GM23338 (cell line): ENCODE results near the gene GPANK1. TPM values are rescaled to one million over a fixed set of nuclear protein-coding genes. Genes with fewer than 3 reads are reported as not detected.

Experiments used
- ATAC-seq: fragments of 200-7000 bp; cut with Tn5 transposase; 3 replicates; pipeline ENCODE4 v1.9.1; 2020
- DNase-seq: peaks from one replicate; pipeline ENCODE4 v3.0.0-alpha.2; 2015; ENCODE audit warnings: low spot score
- H2AFZ ChIP-seq: fragments of 200-600 bp; sonication (generic); 2 replicates; pipeline ENCODE4 v1.8.0; 2016; ENCODE audit warnings: antibody characterized with exemption, mild to moderate bottlenecking, moderate library complexity
- H3F3A ChIP-seq: fragments of 200-600 bp; sonication (generic); replicated peaks from 2 replicates; pipeline ENCODE4 v1.8.0; 2017; ENCODE audit warnings: antibody characterized with exemption, mixed run types, low read depth
- H3K27ac ChIP-seq: fragments of 200-600 bp; sonication (generic); 2 replicates; pipeline ENCODE4 v1.6.1; 2016; ENCODE audit warnings: low read depth
- H3K27me3 ChIP-seq: fragments of 200-600 bp; sonication (generic); 2 replicates; pipeline ENCODE4 v1.8.0; 2016; ENCODE audit warnings: mild to moderate bottlenecking, mixed run types, moderate library complexity; ENCODE audit not compliant: insufficient read depth
- H3K36me3 ChIP-seq: fragments of 200-600 bp; sonication (generic); 2 replicates; pipeline ENCODE4 v1.8.0; 2016; ENCODE audit warnings: mild to moderate bottlenecking; ENCODE audit not compliant: insufficient read depth
- H3K4me1 ChIP-seq: fragments of 200-600 bp; sonication (generic); 2 replicates; pipeline ENCODE4 v1.8.0; 2016; ENCODE audit warnings: mild to moderate bottlenecking, moderate library complexity; ENCODE audit not compliant: insufficient read depth
- H3K4me2 ChIP-seq: fragments of 200-600 bp; sonication (generic); 2 replicates; pipeline ENCODE4 v1.7.1; 2017; ENCODE audit warnings: mixed run types
- H3K4me3 ChIP-seq: fragments of 200-600 bp; sonication (generic); 2 replicates; pipeline ENCODE4 v1.6.1; 2016; ENCODE audit warnings: mixed run types
- H3K79me2 ChIP-seq: fragments of 200-600 bp; sonication (generic); replicated peaks from 2 replicates; pipeline ENCODE4 v1.8.0; 2017; ENCODE audit warnings: mild to moderate bottlenecking; ENCODE audit not compliant: insufficient read depth
- H3K9me2 ChIP-seq: fragments of 200-600 bp; sonication (generic); 2 replicates; pipeline ENCODE4 v1.8.0; 2017; ENCODE audit not compliant: insufficient read depth
- H4K20me1 ChIP-seq: fragments of 200-600 bp; sonication (generic); replicated peaks from 2 replicates; pipeline ENCODE4 v1.8.0; 2017; ENCODE audit warnings: mild to moderate bottlenecking; ENCODE audit not compliant: insufficient read depth
- H3K27ac Mint-ChIP-seq: 2 replicates; pipeline ENCODE4 v1.8.0; 2020; ENCODE audit warnings: inconsistent platforms, mild to moderate bottlenecking, moderate library complexity, mixed read lengths
- H3K27me3 Mint-ChIP-seq: 3 replicates; pipeline ENCODE4 v1.8.0; 2022; ENCODE audit warnings: low read depth, mild to moderate bottlenecking, moderate library complexity, mixed read lengths, inconsistent platforms; ENCODE audit not compliant: insufficient read depth, poor library complexity
- H3K36me3 Mint-ChIP-seq: 3 replicates; pipeline ENCODE4 v1.8.0; 2021; ENCODE audit warnings: low read depth, mild to moderate bottlenecking, inconsistent platforms, moderate library complexity, mixed read lengths
- H3K4me1 Mint-ChIP-seq: 3 replicates; pipeline ENCODE4 v1.8.0; 2020; ENCODE audit warnings: mild to moderate bottlenecking, inconsistent platforms, mixed read lengths
- H3K4me3 Mint-ChIP-seq: 3 replicates; pipeline ENCODE4 v1.8.0; 2021; ENCODE audit warnings: moderate library complexity, mild to moderate bottlenecking, inconsistent platforms, mixed read lengths
- H3K9me3 Mint-ChIP-seq: 3 replicates; pipeline ENCODE4 v1.8.0; 2020; ENCODE audit warnings: moderate library complexity, mild to moderate bottlenecking, inconsistent platforms, mixed read lengths
- CREB1 ChIP-seq: fragments of 250-450 bp; sonication (Bioruptor Pico); IDR thresholded peaks from 2 replicates; pipeline ENCODE4 v1.5.0; 2020; ENCODE audit warnings: low read depth, mild to moderate bottlenecking, moderate library complexity
- CTCF ChIP-seq, 2 experiments: fragments of 200-600 bp in 1 of 2; sonication (generic) in 1 of 2; conservative IDR thresholded peaks; 2 replicates each; pipeline versions ENCODE4 v1.5.1 to v1.6.1; 2016 to 2017; ENCODE audit warnings: antibody characterized with exemption in 2 of 2, low read depth in 2 of 2, mild to moderate bottlenecking in 2 of 2, moderate library complexity in 1 of 2
- ETS1 ChIP-seq: IDR thresholded peaks from 2 replicates; pipeline ENCODE4 v1.6.1; 2016; ENCODE audit warnings: antibody characterized with exemption
- EZH2 ChIP-seq: fragments of 200-600 bp; sonication (generic); IDR thresholded peaks from one replicate; pipeline ENCODE4 v1.8.0; 2017; ENCODE audit warnings: antibody characterized with exemption, mild to moderate bottlenecking, low read depth; ENCODE audit not compliant: unreplicated experiment
- EZH2phosphoT487 ChIP-seq: fragments of 200-600 bp; sonication (generic); IDR thresholded peaks from one replicate; pipeline ENCODE4 v1.8.1; 2018; ENCODE audit warnings: antibody characterized with exemption; ENCODE audit not compliant: unreplicated experiment
- JUNB ChIP-seq: IDR thresholded peaks from one replicate; pipeline ENCODE4 v1.6.1; 2016; ENCODE audit warnings: antibody characterized with exemption; ENCODE audit not compliant: unreplicated experiment
- NANOG ChIP-seq: IDR thresholded peaks from 2 replicates; pipeline ENCODE4 v1.6.1; 2016; ENCODE audit warnings: antibody characterized with exemption, borderline replicate concordance
- POLR2AphosphoS5 ChIP-seq: IDR thresholded peaks from 2 replicates; pipeline ENCODE4 v1.6.1; 2016; ENCODE audit warnings: antibody characterized with exemption, low read depth
- REST ChIP-seq: IDR thresholded peaks from one replicate; pipeline ENCODE4 v1.6.1; 2018; ENCODE audit warnings: antibody characterized with exemption; ENCODE audit not compliant: unreplicated experiment
- STAT1 ChIP-seq: IDR thresholded peaks from one replicate; pipeline ENCODE4 v1.6.1; 2016; ENCODE audit warnings: antibody characterized with exemption; ENCODE audit not compliant: unreplicated experiment
- ZNF114 ChIP-seq: fragments of 250-450 bp; sonication (Bioruptor Pico); IDR thresholded peaks from 2 replicates; pipeline ENCODE4 v1.5.0; 2020; ENCODE audit warnings: mild to moderate bottlenecking, moderate library complexity
- polyA plus RNA-seq: library from polyadenylated mRNA; unstranded; fragments of >200 nt; fragmentation: Nextera tagmentation; extraction: Ambion mirVana; gene quantifications from 2 replicates; pipeline ENCODE4 v1.2.1, GENCODE V29; 2016
- total RNA-seq: library from RNA; depleted of rRNA; stranded (reverse); fragments of >200 nt; shearing (Covaris generic); gene quantifications from 2 replicates; pipeline ENCODE4 v1.2.3, GENCODE V29; 2014

Gene GPANK1
- total and polyA plus RNA-seq, 2 experiments from 2014 or later: 27.1 to 49.2 TPM

- Mint-ChIP-seq H3K9me3 (no peaks in the 10 kb centered on the region), H3K27ac (no peak overlapping the region), H3K27me3 (peaks cover 18% of the 10 kb centered on the region), H3K4me1 (peaks cover 26% of the 10 kb centered on the region), H3K4me3 (no peak overlapping the region), H3K36me3 (no peaks in the 10 kb centered on the region)
- no peak for ATAC-seq
- no peak overlapping the region for H3K4me2 ChIP-seq
- H3K79me2 ChIP-seq: no peaks in the 10 kb centered on the region
- no peak for DNase-seq
- H3K27me3 ChIP-seq: no peaks in the 10 kb centered on the region
- H2AFZ ChIP-seq: no peak overlapping the region
- H3K36me3 ChIP-seq: no peaks in the 10 kb centered on the region
- H4K20me1 ChIP-seq: no peaks in the 10 kb centered on the region
- no peaks in the 10 kb centered on the region for H3K9me2 ChIP-seq
- H3F3A ChIP-seq: no peaks in the 10 kb centered on the region
- TF ChIP-seq JUNB (no peak), POLR2AphosphoS5 (no peak), CTCF (conservative IDR thresholded peaks at IDR 0.05; ENCODE audit: low read depth in 2 of 2) (0 out of 4 replicates have a peak, but pooled peaks of 1 of the 2 experiments have one; percentile 18)
- H3K27ac ChIP-seq: no peak overlapping the region
- peaks cover 20% of the 10 kb centered on the region for H3K4me1 ChIP-seq
- H3K4me3 ChIP-seq: no peak overlapping the region
Measured at GRCh38 chr6:31712296-31712695, 47.5 kb upstream of the GPANK1 start.

GRCh38 chr6:31711233-31711632, 46.4 kb upstream of the GPANK1 start:
- H3K36me3 Mint-ChIP-seq: no peaks in the 10 kb centered on the region
- H3K4me3 Mint-ChIP-seq: no peak overlapping the region
- Histone ChIP-seq H3K4me2 (no peak overlapping the region), H3K4me3 (no peak overlapping the region), H3F3A (no peaks in the 10 kb centered on the region), H3K79me2 (no peaks in the 10 kb centered on the region), H3K27ac (no peak overlapping the region), H3K9me2 (no peaks in the 10 kb centered on the region), H2AFZ (no peak overlapping the region), H3K4me1 (peaks cover 20% of the 10 kb centered on the region), H4K20me1 (no peaks in the 10 kb centered on the region), H3K27me3 (no peaks in the 10 kb centered on the region), H3K36me3 (no peaks in the 10 kb centered on the region)
- peaks cover 19% of the 10 kb centered on the region for H3K27me3 Mint-ChIP-seq
- no peaks in the 10 kb centered on the region for H3K9me3 Mint-ChIP-seq
- TF ChIP-seq JUNB: no peak
- H3K27ac Mint-ChIP-seq: no peak overlapping the region
- ATAC-seq: no peak
- peaks cover 24% of the 10 kb centered on the region for H3K4me1 Mint-ChIP-seq
- no peak for DNase-seq

GRCh38 chr6:31710523-31711219, 45.9 kb upstream of the GPANK1 start:
- no peaks in the 10 kb centered on the region for H4K20me1 ChIP-seq
- Mint-ChIP-seq H3K36me3 (no peaks in the 10 kb centered on the region), H3K4me1 (peaks cover 24% of the 10 kb centered on the region), H3K9me3 (no peaks in the 10 kb centered on the region), H3K27ac (no peak overlapping the region), H3K27me3 (peaks cover 19% of the 10 kb centered on the region), H3K4me3 (no peak overlapping the region)
- H3K9me2 ChIP-seq: no peaks in the 10 kb centered on the region
- H3K27ac ChIP-seq: no peak overlapping the region
- no peak overlapping the region for H3K4me2 ChIP-seq
- ATAC-seq (no peak), DNase-seq (no peak)
- H3F3A ChIP-seq: no peaks in the 10 kb centered on the region
- no peak overlapping the region for H3K4me3 ChIP-seq
- no peaks in the 10 kb centered on the region for H3K36me3 ChIP-seq
- no peak overlapping the region for H2AFZ ChIP-seq
- H3K79me2 ChIP-seq: no peaks in the 10 kb centered on the region
- no peaks in the 10 kb centered on the region for H3K27me3 ChIP-seq
- peaks cover 20% of the 10 kb centered on the region for H3K4me1 ChIP-seq
- TF ChIP-seq NANOG: no peak
- no peak for TF ChIP-seq EZH2
- TF ChIP-seq ZNF114 (CRISPR knock-in tag): no peak
- no peak for TF ChIP-seq EZH2phosphoT487
- TF ChIP-seq POLR2AphosphoS5: no peak
- no peak for TF ChIP-seq REST
- no peak for TF ChIP-seq STAT1
- TF ChIP-seq ETS1: no peak
- no peak for TF ChIP-seq CREB1 (CRISPR knock-in tag)
